HUDEP-2 (cell line): Measurements from ENCODE around the gene RPS6KA5.

ENCODE experiments used
- DNase-seq, 76 experiments: peaks; one replicate each; lab custom pipeline; 2025; ENCODE audit not compliant: unreplicated experiment in 76 of 76; lab: John Stamatoyannopoulos, UW

RPS6KA5 gene

GRCh38 chr14:90815822-90816662, 244.4 kb downstream of the RPS6KA5 start, which contains the start of gene TTC7B:
Gene TTC7B (minus strand): TSS chr14:90816430. CDS start chr14:90816295, 135 bp downstream.
- DNase-seq, result peak in 2 of 76 experiments; percentile 3 to 19

DNA sequence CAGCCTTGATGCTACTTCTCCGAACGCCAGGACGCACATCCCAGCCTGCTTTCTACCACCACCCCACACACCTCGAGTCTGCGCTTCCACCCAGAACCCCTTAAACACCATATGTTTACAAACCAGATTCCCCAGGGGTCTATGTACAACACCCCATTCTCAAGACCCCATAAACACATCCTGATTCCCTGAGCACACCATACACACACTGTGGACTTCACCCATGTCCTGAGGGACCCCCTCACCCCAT, 244.9 kb downstream of the RPS6KA5 start:
- DNase-seq, result no peak

- no peak for DNase-seq
Observed at GRCh38 chr14:90814806-90815571, 245.5 kb downstream of the RPS6KA5 start.

- no peak for DNase-seq
Observed at GRCh38 chr14:90813442-90813841, 247.0 kb downstream of the RPS6KA5 start.

GRCh38 chr14:90812109-90812508, 248.3 kb downstream of the RPS6KA5 start:
- DNase-seq, result no peak

- no peak for DNase-seq
Observed at GRCh38 chr14:90811641-90812040, 248.8 kb downstream of the RPS6KA5 start.

GRCh38 chr14:90810806-90811205, 249.6 kb downstream of the RPS6KA5 start:
- no peak for DNase-seq

- DNase-seq, result no peak
Observed at GRCh38 chr14:90809530-90810312, 250.7 kb downstream of the RPS6KA5 start.

DNA sequence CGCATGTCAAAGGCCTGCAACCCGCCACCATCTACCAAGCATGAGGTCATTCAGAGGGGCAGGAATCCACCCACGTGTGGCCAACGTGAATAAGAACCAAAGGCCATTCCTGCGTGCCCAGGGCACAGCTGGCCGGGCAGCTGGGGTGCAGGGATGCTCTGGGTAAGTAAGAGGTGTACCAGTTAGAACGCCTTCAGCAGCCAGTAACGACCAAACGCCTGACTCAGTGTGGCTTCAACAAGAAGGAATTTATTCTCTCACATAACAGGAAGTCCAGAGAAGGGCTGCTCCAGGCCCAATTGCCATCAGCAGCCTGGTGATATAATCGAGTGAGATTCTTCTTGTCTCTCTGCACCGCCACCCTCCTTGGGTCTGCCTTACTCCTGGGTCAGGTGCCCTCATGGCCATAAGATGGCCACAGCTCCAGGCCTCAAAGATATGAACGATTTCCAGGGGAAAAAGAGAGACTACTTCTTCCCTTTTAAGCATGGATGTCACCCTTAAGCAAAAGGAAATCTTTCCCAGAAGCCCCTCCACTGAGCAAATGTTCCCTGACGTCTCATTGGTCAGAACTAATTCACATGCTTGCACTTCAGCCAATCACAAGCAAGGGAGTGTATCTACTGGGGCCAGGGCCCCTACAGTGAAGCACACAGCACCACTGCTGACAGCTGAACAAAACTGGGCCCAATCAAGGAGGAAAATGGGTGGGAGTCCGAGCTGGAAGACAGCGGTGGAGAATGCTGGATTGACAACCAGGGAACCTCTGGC, 251.5 kb downstream of the RPS6KA5 start:
- DNase-seq, result no peak

- no peak for DNase-seq
Observed at GRCh38 chr14:90807060-90807459, 253.4 kb downstream of the RPS6KA5 start.

DNA sequence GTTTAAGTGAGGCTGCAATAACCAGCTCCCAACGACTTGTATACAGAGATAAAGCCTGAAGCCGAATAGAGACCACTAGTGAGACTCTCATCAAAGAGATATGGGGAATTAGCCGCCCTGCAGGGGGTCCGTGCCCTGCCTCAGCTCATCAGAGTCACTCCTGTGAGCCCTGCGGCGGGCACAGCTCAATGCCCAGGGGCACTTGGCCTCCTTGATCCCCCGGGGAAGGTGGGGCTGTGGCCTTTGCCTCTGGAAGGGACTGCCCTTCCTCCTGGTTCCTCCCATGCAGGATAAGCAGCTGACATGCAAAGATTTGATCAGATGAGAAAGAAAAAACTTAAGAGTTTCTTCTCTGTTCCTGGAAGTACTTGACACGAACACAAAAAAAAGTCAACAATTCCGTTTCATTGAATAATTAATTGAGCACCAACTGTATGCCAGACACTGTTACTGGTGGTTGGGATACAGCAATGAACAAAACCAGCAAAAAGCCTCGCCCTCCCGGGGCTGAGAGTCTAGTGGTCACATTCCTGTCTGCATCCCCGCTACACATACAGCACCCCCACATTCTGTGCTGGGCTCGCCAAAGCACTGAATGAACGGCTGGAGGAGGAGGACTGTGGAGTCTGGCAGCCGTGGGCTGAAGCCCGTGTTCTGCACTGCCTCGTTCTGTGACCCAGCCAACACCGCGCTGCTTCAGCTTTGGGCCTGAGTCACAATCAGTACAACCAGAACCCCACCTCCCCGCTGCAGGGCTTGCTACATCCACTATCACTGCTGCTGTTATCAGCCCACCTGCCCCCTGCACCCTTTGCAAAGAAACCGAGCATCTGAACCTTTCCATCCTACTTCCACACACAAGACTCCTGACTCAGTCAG, 254.5 kb downstream of the RPS6KA5 start:
- no peak for DNase-seq

- DNase-seq, result no peak
Observed at GRCh38 chr14:90805084-90805391, 255.4 kb downstream of the RPS6KA5 start.

DNA sequence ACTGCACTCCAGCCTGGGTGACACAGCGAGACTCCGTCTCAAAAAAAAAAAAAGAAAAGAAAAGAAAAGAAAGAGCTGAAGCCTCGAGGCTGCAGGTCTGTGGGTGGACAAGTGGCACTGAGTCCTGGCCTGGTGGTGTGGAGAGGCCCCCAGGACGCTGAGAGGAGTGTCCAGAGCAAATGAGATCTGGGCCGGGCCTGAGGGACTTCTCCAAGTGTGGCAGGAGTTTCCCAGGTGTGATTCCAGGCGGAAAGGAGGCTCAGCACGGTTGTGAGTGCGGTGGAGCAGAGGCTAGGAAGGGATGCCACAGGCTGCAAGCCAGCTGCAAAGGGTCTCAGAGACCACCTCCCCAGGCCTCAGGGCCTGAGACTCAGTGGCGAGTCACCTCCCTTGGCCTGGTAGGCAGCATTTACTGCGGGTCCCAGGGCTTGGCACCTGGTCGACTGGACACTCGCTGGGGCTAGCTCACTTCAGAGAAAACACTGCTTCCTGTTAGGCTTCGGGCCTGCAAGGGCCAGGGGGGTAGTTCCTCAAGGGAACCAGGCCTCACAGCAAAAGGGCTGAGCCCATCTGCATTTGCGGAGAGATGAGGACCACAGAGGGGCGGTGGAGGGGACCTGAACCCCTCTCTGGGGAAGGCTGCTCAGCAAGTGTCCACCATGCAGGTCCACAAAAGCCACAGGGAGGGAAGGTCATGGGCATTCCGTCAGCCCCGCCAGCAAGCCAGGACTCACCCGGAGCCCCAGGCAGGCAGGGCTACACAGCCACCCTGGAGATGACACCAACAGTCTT, 256.0 kb downstream of the RPS6KA5 start:
- DNase-seq, result no peak

DNA sequence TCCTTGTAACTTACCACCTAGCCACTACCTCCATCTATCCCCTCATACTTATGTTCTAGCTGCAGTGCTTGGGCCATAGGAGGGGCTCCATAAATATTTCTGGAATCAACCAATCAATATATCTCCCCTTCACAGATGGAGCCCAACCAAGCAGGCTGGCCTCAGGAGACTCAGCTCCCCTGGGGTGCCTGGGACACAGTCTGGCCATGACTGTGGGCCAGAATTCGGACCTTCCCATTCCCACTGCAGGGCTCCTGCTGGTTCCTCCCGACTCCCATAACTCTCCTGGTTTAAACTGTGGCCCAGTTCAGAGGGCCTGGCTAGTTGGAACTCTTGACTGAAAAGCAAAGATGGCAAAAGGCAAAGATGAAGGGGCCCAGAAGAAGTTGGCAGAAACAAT, 257.2 kb downstream of the RPS6KA5 start:
- no peak for DNase-seq

- no peak for DNase-seq
Observed at GRCh38 chr14:90799420-90799819, 261.0 kb downstream of the RPS6KA5 start.

DNA sequence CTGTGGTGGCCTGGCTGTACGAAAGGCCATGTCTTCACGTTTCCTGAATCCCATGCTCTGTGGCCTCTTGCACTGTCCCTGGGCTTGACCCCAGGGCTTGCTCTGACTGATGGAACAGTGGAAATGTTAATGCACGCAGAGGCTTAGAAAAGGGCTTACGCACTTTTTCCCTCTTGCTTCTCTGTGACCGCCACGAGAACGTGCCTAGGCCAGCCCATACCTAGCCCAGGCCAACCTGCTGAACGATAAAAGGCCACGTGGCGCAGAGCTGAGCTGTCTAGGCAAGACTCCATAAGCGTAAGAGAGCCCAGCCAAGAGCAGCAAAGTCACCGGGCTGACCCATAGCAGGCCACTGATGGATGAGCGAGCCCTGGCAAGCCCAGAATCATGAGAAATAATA, 262.5 kb downstream of the RPS6KA5 start:
- no peak for DNase-seq
